Measurements from ENCODE around the gene MACF1. TPM values are rescaled to one million over a fixed set of nuclear protein-coding genes. Genes with fewer than 3 reads are reported as not detected.

MACF1 gene
- total and polyA plus RNA-seq, 2 experiments from 2014 or later: 80.4 to 261 TPM

GRCh38 chr1:39484564-39484963 lies 280.1 kb downstream of the MACF1 start:
- Histone ChIP-seq H3K4me1 (ENCODE audit: low read depth) (no peaks in the 10 kb centered on the region), H3K27me3 (peaks cover 2% of the 10 kb centered on the region), H3K27ac (no peak overlapping the region), H3K9me3 (ENCODE audit: low read depth) (no peaks in the 10 kb centered on the region), H3K36me3 (peaks cover 65% of the 10 kb centered on the region), H3K4me3 (no peak overlapping the region)
- TF ChIP-seq CTCF (IDR thresholded peaks at IDR 0.05; ENCODE audit: low read depth, low read length): no peak
- no peak for DNase-seq (ENCODE audit: low read depth in 1 of 2, low spot score in 1 of 2)

GRCh38 chr1:39485046-39485803 lies 280.7 kb downstream of the MACF1 start:
- DNase-seq (ENCODE audit: low read depth in 1 of 2, low spot score in 1 of 2): peak in 1 of 2 donors; percentile 19
- Histone ChIP-seq H3K4me3 (no peak overlapping the region), H3K9me3 (ENCODE audit: low read depth) (no peaks in the 10 kb centered on the region), H3K27me3 (peaks cover 8% of the 10 kb centered on the region), H3K4me1 (ENCODE audit: low read depth) (no peaks in the 10 kb centered on the region), H3K36me3 (peaks cover 58% of the 10 kb centered on the region), H3K27ac (no peak overlapping the region)
- no peak for TF ChIP-seq CTCF (IDR thresholded peaks at IDR 0.05; ENCODE audit: low read depth, low read length)

GRCh38 chr1:39488012-39488545 lies 283.6 kb downstream of the MACF1 start:
- no peak overlapping the region for H3K27ac ChIP-seq
- no peaks in the 10 kb centered on the region for H3K9me3 ChIP-seq (ENCODE audit: low read depth)
- TF ChIP-seq CTCF (IDR thresholded peaks at IDR 0.05; ENCODE audit: low read depth, low read length): no peak
- H3K36me3 ChIP-seq: peaks cover 38% of the 10 kb centered on the region
- no peaks in the 10 kb centered on the region for H3K4me1 ChIP-seq (ENCODE audit: low read depth)
- H3K27me3 ChIP-seq: peaks cover 37% of the 10 kb centered on the region
- no peak for DNase-seq (ENCODE audit: low read depth in 1 of 2, low spot score in 1 of 2)
- H3K4me3 ChIP-seq: no peak overlapping the region

GRCh38 chr1:39488793-39489566 lies 284.5 kb downstream of the MACF1 start:
- no peak overlapping the region for H3K4me3 ChIP-seq
- H3K9me3 ChIP-seq (ENCODE audit: low read depth): no peaks in the 10 kb centered on the region
- DNase-seq (ENCODE audit: low read depth in 1 of 2, low spot score in 1 of 2): no peak
- H3K27me3 ChIP-seq: peaks cover 46% of the 10 kb centered on the region
- H3K36me3 ChIP-seq: peaks cover 35% of the 10 kb centered on the region
- no peak overlapping the region for H3K27ac ChIP-seq
- H3K4me1 ChIP-seq (ENCODE audit: low read depth): no peaks in the 10 kb centered on the region
- no peak for TF ChIP-seq CTCF (IDR thresholded peaks at IDR 0.05; ENCODE audit: low read depth, low read length)

- no peak for TF ChIP-seq CTCF (IDR thresholded peaks at IDR 0.05; ENCODE audit: low read depth, low read length)
- H3K27me3 ChIP-seq: peaks cover 53% of the 10 kb centered on the region
- H3K9me3 ChIP-seq (ENCODE audit: low read depth): no peaks in the 10 kb centered on the region
- no peak overlapping the region for H3K27ac ChIP-seq
- H3K4me1 ChIP-seq (ENCODE audit: low read depth): no peaks in the 10 kb centered on the region
- H3K36me3 ChIP-seq: peaks cover 27% of the 10 kb centered on the region
- no peak for DNase-seq (ENCODE audit: low read depth in 1 of 2, low spot score in 1 of 2)
- H3K4me3 ChIP-seq: no peak overlapping the region
Measured at GRCh38 chr1:39489567-39490239, 285.2 kb downstream of the MACF1 start.

Measured in cardiac muscle cell (in vitro differentiated cells and primary cell).